EH (cell line): ENCODE results near the gene FIGNL1.

Experiments
- DNase-seq: peaks from one replicate; pipeline ENCODE4 v3.0.0-alpha.2; 2015; ENCODE audit warnings: low read depth

FIGNL1 gene

GRCh38 chr7:50427518-50427917, 22.6 kb downstream of the FIGNL1 start:
- DNase-seq, result no peak

- no peak for DNase-seq
Measured at GRCh38 chr7:50426280-50427045, 23.7 kb downstream of the FIGNL1 start.

- DNase-seq, result no peak
Measured at GRCh38 chr7:50425318-50425717, 24.8 kb downstream of the FIGNL1 start.

GRCh38 chr7:50423860-50424259, 26.3 kb downstream of the FIGNL1 start:
- no peak for DNase-seq

GRCh38 chr7:50422858-50423257, 27.3 kb downstream of the FIGNL1 start:
- no peak for DNase-seq

- DNase-seq, result no peak
Measured at GRCh38 chr7:50421043-50421442, 29.1 kb downstream of the FIGNL1 start.

GRCh38 chr7:50418526-50419290, 31.4 kb downstream of the FIGNL1 start:
- DNase-seq, result no peak

GRCh38 chr7:50418086-50418515, 32.0 kb downstream of the FIGNL1 start:
- peak; percentile 74 for DNase-seq

GRCh38 chr7:50416527-50417182, 33.5 kb downstream of the FIGNL1 start:
- DNase-seq, result no peak

GRCh38 chr7:50415844-50416364, 34.2 kb downstream of the FIGNL1 start:
- DNase-seq, result no peak

GRCh38 chr7:50413561-50413960, 36.6 kb downstream of the FIGNL1 start:
- DNase-seq, result no peak

- no peak for DNase-seq
Measured at GRCh38 chr7:50412973-50413372, 37.2 kb downstream of the FIGNL1 start.

GRCh38 chr7:50411332-50411731, 38.8 kb downstream of the FIGNL1 start:
- no peak for DNase-seq

GRCh38 chr7:50409856-50410745, 40.0 kb downstream of the FIGNL1 start:
- DNase-seq, result no peak

GRCh38 chr7:50406935-50407334, 43.2 kb downstream of the FIGNL1 start:
- DNase-seq, result no peak

GRCh38 chr7:50405221-50405620, 44.9 kb downstream of the FIGNL1 start:
- no peak for DNase-seq

GRCh38 chr7:50404392-50404791, 45.8 kb downstream of the FIGNL1 start:
- no peak for DNase-seq

GRCh38 chr7:50400114-50400513, 50.0 kb downstream of the FIGNL1 start:
- no peak for DNase-seq

- no peak for DNase-seq
Measured at GRCh38 chr7:50399635-50400034, 50.5 kb downstream of the FIGNL1 start.

GRCh38 chr7:50399206-50399605, 50.9 kb downstream of the FIGNL1 start:
- no peak for DNase-seq

- DNase-seq, result no peak
Measured at GRCh38 chr7:50397971-50398324, 52.2 kb downstream of the FIGNL1 start.
